OCI-M2 (cell line): Measurements from ENCODE around the gene SNRPB.
A peak's percentile ranks its signal among the peaks of the same experiment; 100 is the strongest.
"Not testable (repeated sequence)": the region's sequence is repeated elsewhere in the genome, so short reads cannot be mapped to it uniquely, and the experiment has no call there.

Source experiments
- DNase-seq: peaks from one replicate; lab custom pipeline; 2025; ENCODE audit not compliant: unreplicated experiment; lab: John Stamatoyannopoulos, UW

Gene SNRPB

DNA sequence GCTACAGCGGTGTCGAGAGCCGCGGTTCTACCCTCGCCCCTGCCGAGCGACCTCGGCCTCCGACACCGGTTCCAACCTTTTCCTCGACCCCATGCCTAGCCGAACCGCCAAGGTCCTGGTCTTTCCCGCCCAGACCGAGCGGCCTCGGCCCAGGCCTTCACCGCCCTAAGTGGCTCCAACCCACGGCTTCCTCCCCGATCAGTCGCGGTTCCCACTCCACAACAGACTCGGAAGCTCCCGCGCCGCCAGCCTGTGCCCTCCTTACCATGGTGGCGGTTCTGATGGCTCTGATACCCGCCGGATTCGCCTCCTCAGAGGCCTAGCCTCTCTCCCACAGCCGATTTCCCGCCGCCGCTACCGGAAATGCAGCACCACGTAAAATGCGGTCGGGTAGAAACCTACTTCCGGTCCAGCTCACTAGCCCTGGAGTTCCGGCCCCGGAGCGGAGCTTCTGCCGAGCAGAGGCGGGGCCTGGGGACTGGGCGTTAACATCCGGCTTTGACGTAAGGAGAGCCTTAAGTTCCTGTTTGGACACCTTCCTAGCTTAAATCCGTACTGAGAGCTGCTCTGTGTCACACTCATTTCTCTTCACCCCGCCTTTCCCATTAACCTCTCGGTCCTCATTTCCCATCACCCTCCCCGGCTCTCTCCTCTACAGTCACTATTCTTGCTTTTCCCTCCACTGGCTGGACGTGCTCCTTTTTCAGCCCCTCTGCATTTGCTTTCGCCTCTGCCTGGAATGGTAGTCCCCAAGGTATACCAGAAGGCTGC lies at the start of gene SNRPB:
SNRPB (minus strand) TSS at position 367 of the 771 bp plus-strand sequence; CDS start at position 268, 99 bp downstream.
- peak; percentile 92 for DNase-seq

- no peak for DNase-seq
Observed at GRCh38 chr20:2519115-2519809, 48.7 kb upstream of the SNRPB start.

- DNase-seq: no peak
Observed at GRCh38 chr20:2518558-2518957, 48.0 kb upstream of the SNRPB start.

DNA sequence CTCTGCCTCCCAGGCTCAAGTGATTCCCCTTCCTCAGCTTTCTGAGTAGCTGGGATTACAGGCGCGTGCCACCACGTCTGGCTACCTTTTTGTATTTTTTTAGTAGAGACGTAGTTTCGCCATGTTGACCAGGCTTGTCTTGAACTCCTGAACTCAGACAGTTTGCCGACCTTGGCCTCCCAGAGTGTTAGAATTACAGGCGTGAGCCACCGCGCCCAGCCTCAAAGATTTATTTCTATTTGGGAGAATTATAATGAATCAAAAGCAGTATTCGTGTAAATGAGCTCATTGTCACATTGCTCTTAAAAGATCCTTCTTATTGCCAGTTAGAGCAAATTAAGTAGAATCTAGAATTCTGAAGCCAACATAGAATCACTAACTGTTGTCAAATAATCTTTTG lies 47.5 kb upstream of the SNRPB start:
- no peak for DNase-seq

DNA sequence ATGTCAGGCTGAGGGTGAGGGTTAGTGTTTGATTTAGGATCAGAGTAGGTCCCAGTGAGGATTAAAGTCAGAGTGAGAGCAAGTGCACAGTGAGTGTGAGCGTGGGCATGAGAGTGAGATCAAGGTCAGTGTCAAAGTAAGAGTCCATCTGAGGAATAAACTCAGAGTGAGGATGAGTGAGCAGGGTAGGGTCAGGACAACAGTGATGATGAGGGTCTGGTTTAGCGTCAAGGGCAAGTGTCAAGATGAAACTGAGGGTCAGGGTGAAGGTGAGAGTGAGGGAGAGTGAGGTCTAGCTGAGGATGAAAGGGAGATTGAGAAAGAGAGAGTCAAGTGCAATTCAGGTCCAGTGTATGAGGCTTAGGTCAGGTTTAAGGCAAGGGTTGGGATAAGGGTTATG lies 45.8 kb upstream of the SNRPB start:
- no peak for DNase-seq

GRCh38 chr20:2515203-2515602 lies 44.6 kb upstream of the SNRPB start:
- DNase-seq: no peak

DNA sequence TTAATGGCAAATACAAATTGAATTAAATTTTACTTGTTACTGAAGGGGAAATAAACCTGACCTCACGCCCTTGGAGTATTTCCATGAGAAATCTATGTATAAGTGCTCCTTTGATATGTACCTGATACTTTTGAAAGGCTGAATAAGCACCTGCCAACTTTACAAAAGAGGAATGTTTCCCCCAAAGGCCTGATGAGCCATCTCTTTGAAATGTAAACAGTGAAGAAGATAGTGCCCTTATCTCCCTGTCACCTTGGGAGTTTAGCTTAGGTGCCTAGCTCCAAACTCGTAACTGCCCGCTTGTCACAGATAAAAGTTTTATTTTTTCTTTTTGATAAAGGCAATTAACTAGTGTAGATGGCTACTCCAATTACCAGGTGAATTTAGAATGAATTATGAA lies 39.2 kb upstream of the SNRPB start:
- no peak for DNase-seq

- DNase-seq: no peak
Observed at GRCh38 chr20:2509468-2509781, 38.8 kb upstream of the SNRPB start.

- peak; percentile 62 for DNase-seq
Observed at GRCh38 chr20:2508631-2509467, 38.3 kb upstream of the SNRPB start, which contains the start of gene ZNF343. TSS of gene ZNF343 (minus strand) at chr20:2508915. CDS start at chr20:2493895, 15,020 bp downstream.

- DNase-seq: no peak
Observed at GRCh38 chr20:2507875-2508630, 37.5 kb upstream of the SNRPB start.

DNA sequence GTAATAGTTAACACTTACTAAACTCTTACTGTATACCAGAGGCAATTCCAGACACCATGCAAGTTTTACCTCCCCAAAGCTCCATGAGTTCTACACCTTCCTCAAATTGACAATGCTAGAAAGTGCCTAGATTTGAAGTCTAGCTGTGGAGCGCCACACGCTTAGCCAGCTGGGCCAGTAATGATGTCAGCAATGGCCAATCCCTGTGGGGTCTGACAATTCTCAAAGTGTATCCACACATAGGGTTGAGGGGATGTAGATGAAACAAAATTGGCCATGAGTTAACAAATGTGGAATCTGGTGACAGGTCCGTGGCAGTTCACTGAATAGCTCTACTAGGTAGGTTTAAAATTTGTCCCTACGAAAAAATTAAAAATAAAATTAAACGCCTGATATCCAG lies 36.9 kb upstream of the SNRPB start:
- DNase-seq: no peak

GRCh38 chr20:2506426-2506825 lies 35.8 kb upstream of the SNRPB start:
- DNase-seq: not testable (repeated sequence)

DNA sequence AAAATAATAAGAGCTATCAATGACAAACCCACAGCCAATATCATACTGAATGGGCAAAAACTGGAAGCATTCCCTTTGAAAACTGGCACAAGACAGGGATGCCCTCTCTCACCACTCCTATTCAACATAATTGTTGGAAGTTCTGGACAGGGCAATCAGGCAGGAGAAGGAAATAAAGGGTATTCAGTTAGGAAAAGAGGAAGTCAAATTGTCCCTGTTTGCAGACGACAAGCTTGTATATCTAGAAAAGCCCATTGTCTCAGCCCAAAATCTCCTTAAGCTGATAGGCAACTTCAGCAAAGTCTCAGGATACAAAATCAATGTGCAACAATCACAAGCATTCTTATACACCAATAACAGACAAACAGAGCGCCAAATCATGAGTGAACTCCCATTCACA lies 34.2 kb upstream of the SNRPB start:
- DNase-seq: not testable (repeated sequence)

DNA sequence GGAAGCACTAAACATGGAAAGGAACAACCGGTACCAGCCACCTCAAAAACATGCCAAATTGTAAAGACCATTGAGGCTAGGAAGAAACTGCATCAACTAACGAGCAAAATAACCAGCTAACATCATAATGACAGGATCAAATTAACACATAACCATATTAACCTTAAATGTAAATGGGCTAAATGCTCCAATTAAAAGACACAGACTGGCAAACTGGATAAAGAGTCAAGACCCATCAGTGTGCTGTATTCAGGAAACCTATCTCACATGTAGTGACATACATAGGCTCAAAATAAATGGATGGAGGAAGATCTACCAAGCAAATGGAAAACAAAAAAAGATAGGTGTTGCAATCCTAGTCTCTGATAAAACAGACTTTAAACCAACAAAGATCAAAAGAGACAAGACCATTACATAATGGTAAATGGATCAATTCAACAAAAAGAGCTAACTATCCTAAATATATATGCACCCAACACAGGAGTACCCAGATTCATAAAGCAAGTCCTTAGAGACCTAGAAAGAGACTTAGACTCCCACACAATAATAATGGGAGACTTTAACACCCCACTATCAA lies 32.3 kb upstream of the SNRPB start:
- not testable (repeated sequence) for DNase-seq

DNA sequence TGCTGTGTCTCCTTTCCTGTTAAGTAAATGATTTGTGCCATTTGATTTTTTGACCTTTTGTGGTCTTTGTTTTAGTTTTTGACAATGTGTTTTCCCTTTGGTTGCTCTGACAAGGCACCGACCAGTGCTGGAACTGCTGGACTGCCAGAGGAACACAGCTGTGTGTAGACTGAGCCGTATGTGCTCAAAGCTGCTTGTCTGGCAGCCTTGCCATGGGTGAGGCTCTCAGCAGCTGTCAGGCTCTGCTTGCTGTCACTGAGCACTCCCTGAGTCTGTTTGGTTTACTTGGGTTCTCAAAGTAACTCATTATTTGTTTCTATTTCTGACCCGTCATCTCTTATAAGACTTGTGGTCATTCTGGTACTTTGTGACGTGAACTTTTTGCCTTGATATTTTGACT lies 15.1 kb upstream of the SNRPB start:
- no peak for DNase-seq

DNA sequence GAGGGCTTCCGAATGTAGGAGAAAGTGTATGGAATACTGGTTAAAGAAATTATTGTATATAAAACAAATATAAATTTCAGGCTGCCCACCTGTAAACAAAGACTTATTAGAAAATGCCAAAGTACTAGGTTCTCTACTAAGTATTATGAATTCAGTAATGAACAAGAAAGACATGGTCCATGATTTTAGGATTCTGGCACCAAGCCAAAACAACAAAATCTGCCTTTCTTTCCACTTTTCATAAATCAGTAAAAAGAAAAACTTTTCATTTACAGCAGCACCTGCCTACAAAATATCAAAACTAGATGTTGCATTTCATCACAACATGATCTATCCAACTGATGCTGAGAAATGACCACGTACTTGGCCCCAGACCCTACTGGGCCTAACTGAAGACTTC lies 14.5 kb upstream of the SNRPB start:
- no peak for DNase-seq

- no peak for DNase-seq
Observed at GRCh38 chr20:2483504-2483903, 12.9 kb upstream of the SNRPB start.

DNA sequence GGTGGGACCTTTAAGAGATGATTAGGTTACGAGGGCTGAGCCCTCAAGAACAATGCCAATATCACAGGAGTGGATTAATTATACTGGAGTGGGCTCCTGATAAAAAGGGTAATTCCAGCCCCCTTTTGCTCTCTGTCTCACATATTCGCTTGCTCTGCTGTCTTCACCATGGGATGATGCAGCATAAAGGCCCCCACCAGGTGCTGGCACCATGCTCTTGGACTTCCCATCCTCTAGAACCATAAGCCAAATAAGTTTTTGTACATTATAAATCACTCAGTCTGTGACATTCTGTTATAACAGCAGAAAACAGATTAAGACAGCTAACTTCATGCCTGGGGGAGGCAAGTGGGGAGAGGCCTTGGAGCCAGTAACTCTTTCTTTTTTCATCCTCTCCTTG lies 9.8 kb upstream of the SNRPB start:
- DNase-seq: no peak

DNA sequence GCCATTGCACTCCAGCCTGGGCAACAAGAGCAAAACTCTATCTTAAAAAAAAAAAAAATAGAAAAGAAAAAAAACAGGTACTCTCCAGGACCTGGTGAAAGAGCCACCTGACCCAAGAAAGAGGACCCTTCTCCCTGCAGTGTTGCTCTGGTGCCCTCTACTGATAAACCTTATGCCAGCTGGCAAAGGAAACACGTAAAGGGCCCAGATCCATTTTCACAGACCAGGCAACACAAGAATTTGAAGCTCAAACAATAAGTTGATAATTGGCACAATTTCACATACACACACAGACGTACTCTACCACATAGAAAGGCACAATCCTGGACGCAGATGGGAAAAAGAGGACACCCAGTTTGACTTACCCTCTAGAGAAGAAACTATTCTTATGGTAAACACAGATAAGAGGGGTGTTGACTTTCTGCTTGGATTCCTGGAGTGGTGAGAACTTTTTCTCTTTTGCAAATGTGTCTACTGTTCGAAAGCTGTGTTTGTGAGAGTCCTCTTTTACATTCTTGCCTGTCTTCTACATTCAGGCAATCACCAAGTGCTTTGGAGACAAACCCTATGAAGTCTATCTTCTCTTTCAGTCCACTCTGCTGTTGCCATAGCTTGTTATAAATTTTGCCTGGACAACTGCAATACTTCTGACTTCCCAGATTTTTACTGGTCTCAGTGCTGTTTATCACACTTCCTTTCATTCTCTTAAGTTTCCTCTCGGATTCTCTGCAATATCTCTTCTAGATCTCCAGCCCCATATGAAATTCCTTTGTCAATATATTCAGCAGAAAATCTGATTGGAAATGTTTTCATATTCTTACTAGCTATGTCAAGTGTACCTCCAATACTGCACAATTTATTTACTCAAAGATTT lies 6.4 kb upstream of the SNRPB start:
- no peak for DNase-seq
